ENCODE results near the gene KCNJ6. TPM values are rescaled to one million over a fixed set of nuclear protein-coding genes. Genes with fewer than 3 reads are reported as not detected.

The KCNJ6 gene
- total and polyA plus RNA-seq, 10 of the 15 experiments (the other 5 are each of a cell fraction or from before 2014, with no cell fraction given): 0.03 to 0.07 (median 0.04) TPM; not detected in 7

DNA sequence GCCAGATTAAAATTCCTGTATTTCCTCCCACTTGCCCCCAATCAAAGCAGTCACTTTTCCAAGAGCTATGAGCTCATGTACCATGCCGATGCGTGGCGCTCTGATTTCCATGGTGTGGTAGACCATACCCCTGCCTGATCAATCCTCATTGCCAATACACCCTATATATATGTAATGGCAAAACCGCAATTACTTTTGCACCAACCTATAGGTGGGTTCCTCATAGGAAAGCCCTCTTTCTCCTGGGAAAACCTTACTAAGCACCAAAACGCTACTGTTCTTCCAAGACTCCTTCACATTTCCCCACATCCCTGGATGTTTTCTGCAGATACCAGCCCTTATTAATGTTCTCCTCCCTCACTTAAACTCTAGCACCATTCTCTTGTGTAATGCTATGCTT is 11.0 kb downstream of the KCNJ6 start:
- H3K4me3 ChIP-seq: no peak overlapping the region
- no peaks in the 10 kb centered on the region for H3K36me3 ChIP-seq (ENCODE audit: control insufficient read depth in 2 of 2, insufficient read depth in 2 of 2, low read length in 1 of 2)
- RAD21 ChIA-PET (ENCODE audit: unreplicated experiment): no interaction called here
- no peaks in the 10 kb centered on the region for H3K4me1 ChIP-seq (ENCODE audit: control insufficient read depth, insufficient read depth, low read length)
- POLR2A ChIA-PET: no interaction called here
- FAIRE-seq: no peak
- no peaks in the 10 kb centered on the region for H3K27me3 ChIP-seq (replicated peaks in 1 of 2; ENCODE audit: control insufficient read depth in 2 of 2, insufficient read depth in 2 of 2, low read length in 1 of 2)
- 23% methylated on average over 5 of the region's 5 CpGs for WGBS (ENCODE audit: insufficient coverage, insufficient replicate concordance, low lambda C conversion rate, missing lambda C conversion rate)
- TF ChIP-seq, protein P1, sequence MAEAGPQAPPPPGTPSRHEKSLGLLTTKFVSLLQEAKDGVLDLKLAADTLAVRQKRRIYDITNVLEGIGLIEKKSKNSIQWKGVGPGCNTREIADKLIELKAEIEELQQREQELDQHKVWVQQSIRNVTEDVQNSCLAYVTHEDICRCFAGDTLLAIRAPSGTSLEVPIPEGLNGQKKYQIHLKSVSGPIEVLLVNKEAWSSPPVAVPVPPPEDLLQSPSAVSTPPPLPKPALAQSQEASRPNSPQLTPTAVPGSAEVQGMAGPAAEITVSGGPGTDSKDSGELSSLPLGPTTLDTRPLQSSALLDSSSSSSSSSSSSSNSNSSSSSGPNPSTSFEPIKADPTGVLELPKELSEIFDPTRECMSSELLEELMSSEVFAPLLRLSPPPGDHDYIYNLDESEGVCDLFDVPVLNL (IDR thresholded peaks at IDR 0.05; ENCODE audit: low read depth, low read length): no peak
- TF ChIP-seq SIX5 (IDR thresholded peaks at IDR 0.05; ENCODE audit: low read depth, low read length, severe bottlenecking): no peak
- TF ChIP-seq SRF (IDR thresholded peaks at IDR 0.05; ENCODE audit: low read depth in 2 of 2, low read length in 2 of 2): no peak
- no peak for TF ChIP-seq ESRRA (IDR thresholded peaks at IDR 0.05; ENCODE audit: low read length)
- TF ChIP-seq IRF4 (IDR thresholded peaks at IDR 0.05; ENCODE audit: low read depth, low read length): no peak
- H4K20me1 ChIP-seq (ENCODE audit: control insufficient read depth, insufficient read depth): no peaks in the 10 kb centered on the region
- no peak overlapping the region for H3K4me2 ChIP-seq (ENCODE audit: control insufficient read depth, insufficient read depth)
- SMC1A ChIA-PET (ENCODE audit: uncharacterized antibody, unreplicated experiment): interaction anchor here (0.6 kb wide), 1 partner anchor 242 kb away, joined by 3 read pairs; no protein-coding TSS in a partner anchor
- no TSS peak for BruUV-seq (replicated peaks)
- in situ Hi-C loops (cut with MboI): no loop called here
- no peak overlapping the region for H3K9ac ChIP-seq (ENCODE audit: control insufficient read depth, insufficient read depth, low read length)
- H3K79me2 ChIP-seq (ENCODE audit: control insufficient read depth, insufficient read depth, low read length): no peaks in the 10 kb centered on the region
- no peak for DNase-seq (ENCODE audit: low read depth, low spot score)
- no peaks in the 10 kb centered on the region for H3K9me3 ChIP-seq (replicated peaks; ENCODE audit: control insufficient read depth, insufficient read depth, low read length)
- no peak overlapping the region for H3K27ac ChIP-seq (ENCODE audit: control insufficient read depth, insufficient read depth)
- ATAC-seq: no peak
- CTCF ChIA-PET: interaction anchor here (1.0 kb wide), 1 partner anchor 10 kb away, joined by 3 read pairs; no protein-coding TSS in a partner anchor
- H2AFZ ChIP-seq (ENCODE audit: control insufficient read depth, low read depth, low read length): no peak overlapping the region
- intact Hi-C loops (cut with micrococcal nuclease; ENCODE audit: unreplicated experiment): no loop called here

DNA sequence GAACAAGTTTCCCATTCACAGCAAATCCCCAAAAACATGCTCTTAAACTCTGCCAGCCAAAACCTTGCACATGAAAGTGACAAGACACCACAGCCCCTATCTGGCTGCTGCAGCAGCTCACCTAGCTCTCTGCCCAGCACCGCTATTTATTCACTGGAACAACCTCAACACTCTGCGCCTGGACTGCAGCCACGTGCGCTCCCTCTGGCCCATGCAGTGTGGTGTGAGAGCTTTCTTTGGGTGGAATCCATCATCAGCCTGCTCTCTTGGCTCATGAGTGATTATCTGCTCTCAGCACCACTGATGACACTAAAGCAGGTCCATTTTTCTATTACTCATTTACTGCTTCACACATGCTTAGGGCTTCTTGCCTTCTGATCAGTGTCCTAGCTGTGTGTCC is 11.4 kb downstream of the KCNJ6 start:
- FAIRE-seq (no peak), DNase-seq (ENCODE audit: low read depth, low spot score) (no peak), ATAC-seq (no peak)
- H3K9ac ChIP-seq (ENCODE audit: control insufficient read depth, insufficient read depth, low read length): no peak overlapping the region
- ChIA-PET RAD21 (ENCODE audit: unreplicated experiment) (no interaction called here), CTCF (interaction anchor here (1.0 kb wide), 1 partner anchor 10 kb away, joined by 3 read pairs; no protein-coding TSS in a partner anchor), SMC1A (ENCODE audit: uncharacterized antibody, unreplicated experiment) (no interaction called here), POLR2A (no interaction called here)
- in situ Hi-C loops (cut with MboI) (no loop called here), intact Hi-C loops (cut with micrococcal nuclease; ENCODE audit: unreplicated experiment) (no loop called here)
- H3K27ac ChIP-seq (ENCODE audit: control insufficient read depth, insufficient read depth): no peak overlapping the region
- no peaks in the 10 kb centered on the region for H4K20me1 ChIP-seq (ENCODE audit: control insufficient read depth, insufficient read depth)
- H3K27me3 ChIP-seq (replicated peaks in 1 of 2; ENCODE audit: control insufficient read depth in 2 of 2, insufficient read depth in 2 of 2, low read length in 1 of 2): no peaks in the 10 kb centered on the region
- H3K79me2 ChIP-seq (ENCODE audit: control insufficient read depth, insufficient read depth, low read length): no peaks in the 10 kb centered on the region
- H3K4me3 ChIP-seq: no peak overlapping the region
- H2AFZ ChIP-seq (ENCODE audit: control insufficient read depth, low read depth, low read length): no peak overlapping the region
- no TSS peak for BruUV-seq (replicated peaks)
- H3K36me3 ChIP-seq (ENCODE audit: control insufficient read depth in 2 of 2, insufficient read depth in 2 of 2, low read length in 1 of 2): no peaks in the 10 kb centered on the region
- H3K4me1 ChIP-seq (ENCODE audit: control insufficient read depth, insufficient read depth, low read length): no peaks in the 10 kb centered on the region
- no peaks in the 10 kb centered on the region for H3K9me3 ChIP-seq (replicated peaks; ENCODE audit: control insufficient read depth, insufficient read depth, low read length)
- WGBS (ENCODE audit: insufficient coverage, insufficient replicate concordance, low lambda C conversion rate, missing lambda C conversion rate): 57% methylated on average over 4 of the region's 4 CpGs
- H3K4me2 ChIP-seq (ENCODE audit: control insufficient read depth, insufficient read depth): no peak overlapping the region
- TF ChIP-seq PAX5 (IDR thresholded peaks at IDR 0.05; ENCODE audit: borderline replicate concordance, low read depth, low read length) (no peak), NFXL1 (IDR thresholded peaks at IDR 0.05; ENCODE audit: borderline replicate concordance) (no peak), POU2F2 (IDR thresholded peaks at IDR 0.05; ENCODE audit: borderline replicate concordance, low read depth, low read length) (no peak), KLF5 (IDR thresholded peaks at IDR 0.05; ENCODE audit: partially characterized antibody) (no peak), TBL1XR1 (IDR thresholded peaks at IDR 0.05; ENCODE audit: low read depth, low read length) (no peak)
- TF ChIP-seq, protein P2, sequence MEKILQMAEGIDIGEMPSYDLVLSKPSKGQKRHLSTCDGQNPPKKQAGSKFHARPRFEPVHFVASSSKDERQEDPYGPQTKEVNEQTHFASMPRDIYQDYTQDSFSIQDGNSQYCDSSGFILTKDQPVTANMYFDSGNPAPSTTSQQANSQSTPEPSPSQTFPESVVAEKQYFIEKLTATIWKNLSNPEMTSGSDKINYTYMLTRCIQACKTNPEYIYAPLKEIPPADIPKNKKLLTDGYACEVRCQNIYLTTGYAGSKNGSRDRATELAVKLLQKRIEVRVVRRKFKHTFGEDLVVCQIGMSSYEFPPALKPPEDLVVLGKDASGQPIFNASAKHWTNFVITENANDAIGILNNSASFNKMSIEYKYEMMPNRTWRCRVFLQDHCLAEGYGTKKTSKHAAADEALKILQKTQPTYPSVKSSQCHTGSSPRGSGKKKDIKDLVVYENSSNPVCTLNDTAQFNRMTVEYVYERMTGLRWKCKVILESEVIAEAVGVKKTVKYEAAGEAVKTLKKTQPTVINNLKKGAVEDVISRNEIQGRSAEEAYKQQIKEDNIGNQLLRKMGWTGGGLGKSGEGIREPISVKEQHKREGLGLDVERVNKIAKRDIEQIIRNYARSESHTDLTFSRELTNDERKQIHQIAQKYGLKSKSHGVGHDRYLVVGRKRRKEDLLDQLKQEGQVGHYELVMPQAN (conservative IDR thresholded peaks at IDR 0.05): no peak
- TF ChIP-seq, protein P3, sequence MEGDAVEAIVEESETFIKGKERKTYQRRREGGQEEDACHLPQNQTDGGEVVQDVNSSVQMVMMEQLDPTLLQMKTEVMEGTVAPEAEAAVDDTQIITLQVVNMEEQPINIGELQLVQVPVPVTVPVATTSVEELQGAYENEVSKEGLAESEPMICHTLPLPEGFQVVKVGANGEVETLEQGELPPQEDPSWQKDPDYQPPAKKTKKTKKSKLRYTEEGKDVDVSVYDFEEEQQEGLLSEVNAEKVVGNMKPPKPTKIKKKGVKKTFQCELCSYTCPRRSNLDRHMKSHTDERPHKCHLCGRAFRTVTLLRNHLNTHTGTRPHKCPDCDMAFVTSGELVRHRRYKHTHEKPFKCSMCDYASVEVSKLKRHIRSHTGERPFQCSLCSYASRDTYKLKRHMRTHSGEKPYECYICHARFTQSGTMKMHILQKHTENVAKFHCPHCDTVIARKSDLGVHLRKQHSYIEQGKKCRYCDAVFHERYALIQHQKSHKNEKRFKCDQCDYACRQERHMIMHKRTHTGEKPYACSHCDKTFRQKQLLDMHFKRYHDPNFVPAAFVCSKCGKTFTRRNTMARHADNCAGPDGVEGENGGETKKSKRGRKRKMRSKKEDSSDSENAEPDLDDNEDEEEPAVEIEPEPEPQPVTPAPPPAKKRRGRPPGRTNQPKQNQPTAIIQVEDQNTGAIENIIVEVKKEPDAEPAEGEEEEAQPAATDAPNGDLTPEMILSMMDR (IDR thresholded peaks at IDR 0.05 in 2 of 3, conservative IDR thresholded peaks at IDR 0.05 in 1 of 3; ENCODE audit: control insufficient read depth in 2 of 3, extremely low read depth in 1 of 3, insufficient read depth in 1 of 3, low read depth in 3 of 3, low read length in 3 of 3): no peak

All from GM12878 (cell line).